GM12878 (cell line): ENCODE data around the gene ITIH5.

Experiments
- BRCA1 ChIP-seq: IDR thresholded peaks from 2 replicates; pipeline ENCODE4 v1.6.1; 2011; ENCODE audit warnings: low read depth, low read length, improper control_type of control experiment
- CBFB ChIP-seq: IDR thresholded peaks from 2 replicates; pipeline ENCODE4 v1.6.1; 2016; ENCODE audit warnings: antibody characterized with exemption, low read depth
- CEBPB ChIP-seq, 2 experiments: fragments of 150-350 bp in 1 of 2; IDR thresholded peaks; 2 replicates each; pipeline ENCODE4 v1.6.1; 2012 to 2014; ENCODE audit warnings: low read depth in 2 of 2, low read length in 2 of 2, borderline replicate concordance in 1 of 2, inconsistent platforms in 1 of 2
- EP300 ChIP-seq, 2 experiments: fragments of 150-350 bp in 1 of 2; IDR thresholded peaks; 2 replicates each; pipeline ENCODE4 v1.6.1; 2011 to 2012; ENCODE audit warnings: low read depth in 2 of 2, low read length in 2 of 2, borderline replicate concordance in 1 of 2, improper control_type of control experiment in 1 of 2, inconsistent platforms in 1 of 2; ENCODE audit not compliant: control insufficient read depth in 1 of 2
- KAT2A ChIP-seq: conservative IDR thresholded peaks from 2 replicates; pipeline ENCODE4 v1.6.1; 2011; ENCODE audit warnings: low read depth, low read length; ENCODE audit not compliant: control insufficient read depth
- POLR2A ChIP-seq: IDR thresholded peaks from 2 replicates; pipeline ENCODE4 v1.6.1; 2011; ENCODE audit warnings: low read depth, mild to moderate bottlenecking, low read length
- RBBP5 ChIP-seq: fragments of 200-600 bp; sonication (generic); conservative IDR thresholded peaks from 2 replicates; pipeline ENCODE4 v1.6.1; 2016
- SIX5 ChIP-seq: IDR thresholded peaks from 2 replicates; pipeline ENCODE4 v1.6.1; 2011; ENCODE audit warnings: mild to moderate bottlenecking, low read depth, low read length, moderate library complexity; ENCODE audit not compliant: severe bottlenecking
- STAT1 ChIP-seq: fragments of 450-650 bp; conservative IDR thresholded peaks from 2 replicates; pipeline ENCODE4 v1.6.1; 2014; ENCODE audit warnings: antibody characterized with exemption, mild to moderate bottlenecking
- TF ChIP-seq, protein P1 (sequence below), 3 experiments: IDR thresholded peaks in 2 of 3; conservative IDR thresholded peaks in 1 of 3; 2 replicates each; pipeline ENCODE4 v1.5.1; 2011; ENCODE audit warnings: low read depth in 3 of 3, low read length in 3 of 3, mild to moderate bottlenecking in 3 of 3, control low read depth in 2 of 3, moderate library complexity in 2 of 3, inconsistent platforms in 1 of 3, mixed read lengths in 1 of 3; ENCODE audit not compliant: control insufficient read depth in 2 of 3, insufficient read depth in 1 of 3; ENCODE audit errors: extremely low read depth in 1 of 3
- TF ChIP-seq, protein P2 (sequence below): IDR thresholded peaks from 2 replicates; pipeline ENCODE4 v1.6.1; 2012; ENCODE audit warnings: low read length, inconsistent platforms

DNA sequence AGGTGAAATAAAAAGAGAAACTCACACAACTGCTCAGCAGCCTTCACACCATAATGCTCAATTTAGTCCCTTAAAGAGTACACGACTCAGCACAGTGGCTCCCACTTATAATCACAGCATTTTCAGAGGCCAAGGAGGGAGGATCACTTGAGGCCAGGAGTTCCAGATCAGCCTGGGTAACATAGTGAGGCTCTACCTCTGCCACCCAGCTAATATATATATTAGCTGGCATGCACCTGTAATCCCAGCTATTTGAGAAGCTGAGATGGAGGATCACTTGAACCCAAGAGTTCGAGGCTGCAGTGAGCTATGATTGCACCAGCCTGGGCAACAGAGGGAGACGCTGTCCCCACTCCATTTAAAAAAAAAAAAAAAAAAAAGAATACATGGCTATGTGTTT, 38.6 kb upstream of the ITIH5 start:
- TF ChIP-seq CEBPB (IDR thresholded peaks at IDR 0.05; ENCODE audit: borderline replicate concordance in 1 of 2, low read depth in 2 of 2, low read length in 2 of 2) (no peak), RBBP5 (no peak), STAT1 (no peak), POLR2A (no peak), EP300 (IDR thresholded peaks at IDR 0.05; ENCODE audit: borderline replicate concordance in 1 of 2, control insufficient read depth in 1 of 2, low read depth in 2 of 2, low read length in 2 of 2) (no peak), CBFB (no peak), BRCA1 (no peak), KAT2A (no peak), SIX5 (no peak)
- TF ChIP-seq, protein P1, sequence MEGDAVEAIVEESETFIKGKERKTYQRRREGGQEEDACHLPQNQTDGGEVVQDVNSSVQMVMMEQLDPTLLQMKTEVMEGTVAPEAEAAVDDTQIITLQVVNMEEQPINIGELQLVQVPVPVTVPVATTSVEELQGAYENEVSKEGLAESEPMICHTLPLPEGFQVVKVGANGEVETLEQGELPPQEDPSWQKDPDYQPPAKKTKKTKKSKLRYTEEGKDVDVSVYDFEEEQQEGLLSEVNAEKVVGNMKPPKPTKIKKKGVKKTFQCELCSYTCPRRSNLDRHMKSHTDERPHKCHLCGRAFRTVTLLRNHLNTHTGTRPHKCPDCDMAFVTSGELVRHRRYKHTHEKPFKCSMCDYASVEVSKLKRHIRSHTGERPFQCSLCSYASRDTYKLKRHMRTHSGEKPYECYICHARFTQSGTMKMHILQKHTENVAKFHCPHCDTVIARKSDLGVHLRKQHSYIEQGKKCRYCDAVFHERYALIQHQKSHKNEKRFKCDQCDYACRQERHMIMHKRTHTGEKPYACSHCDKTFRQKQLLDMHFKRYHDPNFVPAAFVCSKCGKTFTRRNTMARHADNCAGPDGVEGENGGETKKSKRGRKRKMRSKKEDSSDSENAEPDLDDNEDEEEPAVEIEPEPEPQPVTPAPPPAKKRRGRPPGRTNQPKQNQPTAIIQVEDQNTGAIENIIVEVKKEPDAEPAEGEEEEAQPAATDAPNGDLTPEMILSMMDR (IDR thresholded peaks at IDR 0.05 in 2 of 3, conservative IDR thresholded peaks at IDR 0.05 in 1 of 3; ENCODE audit: control insufficient read depth in 2 of 3, extremely low read depth in 1 of 3, insufficient read depth in 1 of 3, low read depth in 3 of 3, low read length in 3 of 3) = no peak
- TF ChIP-seq, protein P2, sequence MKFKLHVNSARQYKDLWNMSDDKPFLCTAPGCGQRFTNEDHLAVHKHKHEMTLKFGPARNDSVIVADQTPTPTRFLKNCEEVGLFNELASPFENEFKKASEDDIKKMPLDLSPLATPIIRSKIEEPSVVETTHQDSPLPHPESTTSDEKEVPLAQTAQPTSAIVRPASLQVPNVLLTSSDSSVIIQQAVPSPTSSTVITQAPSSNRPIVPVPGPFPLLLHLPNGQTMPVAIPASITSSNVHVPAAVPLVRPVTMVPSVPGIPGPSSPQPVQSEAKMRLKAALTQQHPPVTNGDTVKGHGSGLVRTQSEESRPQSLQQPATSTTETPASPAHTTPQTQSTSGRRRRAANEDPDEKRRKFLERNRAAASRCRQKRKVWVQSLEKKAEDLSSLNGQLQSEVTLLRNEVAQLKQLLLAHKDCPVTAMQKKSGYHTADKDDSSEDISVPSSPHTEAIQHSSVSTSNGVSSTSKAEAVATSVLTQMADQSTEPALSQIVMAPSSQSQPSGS = no peak
